ENCODE measurements around the gene AMIGO2. TPM values are rescaled to one million over a fixed set of nuclear protein-coding genes. Genes with fewer than 3 reads are reported as not detected.

AMIGO2 gene
- total and polyA plus RNA-seq, 2 experiments from 2014 or later, result 1.8 to 3.8 TPM

DNA sequence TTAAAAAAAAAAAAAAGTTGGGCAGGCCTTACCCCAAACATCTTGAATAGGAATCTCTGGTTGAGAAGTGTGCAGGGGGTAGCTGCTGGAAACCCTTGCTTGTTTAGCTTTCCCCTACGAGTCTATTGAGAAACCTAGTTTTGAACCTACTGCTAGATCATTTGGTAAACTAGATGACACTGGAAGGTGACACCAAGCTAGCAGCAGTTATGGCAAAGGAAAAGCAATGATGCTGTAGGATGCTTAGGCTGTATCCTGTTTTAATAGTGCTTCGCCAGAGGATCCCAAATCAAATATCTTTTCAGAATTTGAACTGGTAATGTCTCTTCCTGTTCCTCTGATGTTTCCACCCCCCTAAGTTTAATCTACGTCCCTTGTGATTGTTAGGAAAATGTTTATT is 5.8 kb downstream of the AMIGO2 start:
- H3K9me3 Mint-ChIP-seq, result no peaks in the 10 kb centered on the region
- Histone ChIP-seq H3K79me2 (replicated peaks; ENCODE audit: insufficient read depth) (no peaks in the 10 kb centered on the region), H3K27me3 (ENCODE audit: insufficient read depth) (peaks cover 19% of the 10 kb centered on the region), H3K36me3 (ENCODE audit: insufficient read depth) (no peaks in the 10 kb centered on the region), H3K27ac (ENCODE audit: low read depth) (no peak overlapping the region), H3K4me3 (no peak overlapping the region), H2AFZ (no peak overlapping the region), H3K4me1 (ENCODE audit: insufficient read depth) (0 out of 2 replicates have a peak, but pooled peaks cover 4% of the 10 kb centered on the region), H3F3A (replicated peaks; ENCODE audit: low read depth) (no peaks in the 10 kb centered on the region), H4K20me1 (replicated peaks; ENCODE audit: insufficient read depth) (no peaks in the 10 kb centered on the region), H3K4me2 (no peak overlapping the region), H3K9me2 (ENCODE audit: insufficient read depth) (no peaks in the 10 kb centered on the region)
- H3K27me3 Mint-ChIP-seq (ENCODE audit: insufficient read depth, low read depth, poor library complexity), result peaks cover 7% of the 10 kb centered on the region
- H3K4me3 Mint-ChIP-seq, result no peak overlapping the region
- TF ChIP-seq, protein P1, sequence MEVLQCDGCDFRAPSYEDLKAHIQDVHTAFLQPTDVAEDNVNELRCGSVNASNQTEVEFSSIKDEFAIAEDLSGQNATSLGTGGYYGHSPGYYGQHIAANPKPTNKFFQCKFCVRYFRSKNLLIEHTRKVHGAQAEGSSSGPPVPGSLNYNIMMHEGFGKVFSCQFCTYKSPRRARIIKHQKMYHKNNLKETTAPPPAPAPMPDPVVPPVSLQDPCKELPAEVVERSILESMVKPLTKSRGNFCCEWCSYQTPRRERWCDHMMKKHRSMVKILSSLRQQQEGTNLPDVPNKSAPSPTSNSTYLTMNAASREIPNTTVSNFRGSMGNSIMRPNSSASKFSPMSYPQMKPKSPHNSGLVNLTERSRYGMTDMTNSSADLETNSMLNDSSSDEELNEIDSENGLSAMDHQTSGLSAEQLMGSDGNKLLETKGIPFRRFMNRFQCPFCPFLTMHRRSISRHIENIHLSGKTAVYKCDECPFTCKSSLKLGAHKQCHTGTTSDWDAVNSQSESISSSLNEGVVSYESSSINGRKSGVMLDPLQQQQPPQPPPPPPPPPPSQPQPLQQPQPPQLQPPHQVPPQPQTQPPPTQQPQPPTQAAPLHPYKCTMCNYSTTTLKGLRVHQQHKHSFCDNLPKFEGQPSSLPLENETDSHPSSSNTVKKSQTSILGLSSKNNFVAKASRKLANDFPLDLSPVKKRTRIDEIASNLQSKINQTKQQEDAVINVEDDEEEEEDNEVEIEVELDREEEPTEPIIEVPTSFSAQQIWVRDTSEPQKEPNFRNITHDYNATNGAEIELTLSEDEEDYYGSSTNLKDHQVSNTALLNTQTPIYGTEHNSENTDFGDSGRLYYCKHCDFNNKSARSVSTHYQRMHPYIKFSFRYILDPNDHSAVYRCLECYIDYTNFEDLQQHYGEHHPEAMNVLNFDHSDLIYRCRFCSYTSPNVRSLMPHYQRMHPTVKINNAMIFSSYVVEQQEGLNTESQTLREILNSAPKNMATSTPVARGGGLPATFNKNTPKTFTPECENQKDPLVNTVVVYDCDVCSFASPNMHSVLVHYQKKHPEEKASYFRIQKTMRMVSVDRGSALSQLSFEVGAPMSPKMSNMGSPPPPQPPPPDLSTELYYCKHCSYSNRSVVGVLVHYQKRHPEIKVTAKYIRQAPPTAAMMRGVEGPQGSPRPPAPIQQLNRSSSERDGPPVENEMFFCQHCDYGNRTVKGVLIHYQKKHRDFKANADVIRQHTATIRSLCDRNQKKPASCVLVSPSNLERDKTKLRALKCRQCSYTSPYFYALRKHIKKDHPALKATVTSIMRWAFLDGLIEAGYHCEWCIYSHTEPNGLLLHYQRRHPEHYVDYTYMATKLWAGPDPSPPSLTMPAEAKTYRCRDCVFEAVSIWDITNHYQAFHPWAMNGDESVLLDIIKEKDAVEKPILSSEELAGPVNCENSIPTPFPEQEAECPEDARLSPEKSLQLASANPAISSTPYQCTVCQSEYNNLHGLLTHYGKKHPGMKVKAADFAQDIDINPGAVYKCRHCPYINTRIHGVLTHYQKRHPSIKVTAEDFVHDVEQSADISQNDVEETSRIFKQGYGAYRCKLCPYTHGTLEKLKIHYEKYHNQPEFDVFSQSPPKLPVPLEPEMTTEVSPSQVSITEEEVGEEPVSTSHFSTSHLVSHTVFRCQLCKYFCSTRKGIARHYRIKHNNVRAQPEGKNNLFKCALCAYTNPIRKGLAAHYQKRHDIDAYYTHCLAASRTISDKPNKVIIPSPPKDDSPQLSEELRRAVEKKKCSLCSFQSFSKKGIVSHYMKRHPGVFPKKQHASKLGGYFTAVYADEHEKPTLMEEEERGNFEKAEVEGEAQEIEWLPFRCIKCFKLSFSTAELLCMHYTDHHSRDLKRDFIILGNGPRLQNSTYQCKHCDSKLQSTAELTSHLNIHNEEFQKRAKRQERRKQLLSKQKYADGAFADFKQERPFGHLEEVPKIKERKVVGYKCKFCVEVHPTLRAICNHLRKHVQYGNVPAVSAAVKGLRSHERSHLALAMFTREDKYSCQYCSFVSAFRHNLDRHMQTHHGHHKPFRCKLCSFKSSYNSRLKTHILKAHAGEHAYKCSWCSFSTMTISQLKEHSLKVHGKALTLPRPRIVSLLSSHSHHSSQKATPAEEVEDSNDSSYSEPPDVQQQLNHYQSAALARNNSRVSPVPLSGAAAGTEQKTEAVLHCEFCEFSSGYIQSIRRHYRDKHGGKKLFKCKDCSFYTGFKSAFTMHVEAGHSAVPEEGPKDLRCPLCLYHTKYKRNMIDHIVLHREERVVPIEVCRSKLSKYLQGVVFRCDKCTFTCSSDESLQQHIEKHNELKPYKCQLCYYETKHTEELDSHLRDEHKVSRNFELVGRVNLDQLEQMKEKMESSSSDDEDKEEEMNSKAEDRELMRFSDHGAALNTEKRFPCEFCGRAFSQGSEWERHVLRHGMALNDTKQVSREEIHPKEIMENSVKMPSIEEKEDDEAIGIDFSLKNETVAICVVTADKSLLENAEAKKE (CRISPR knock-in tag; IDR thresholded peaks at IDR 0.05), result no peak
- TF ChIP-seq NANOG (IDR thresholded peaks at IDR 0.05; ENCODE audit: borderline replicate concordance), result no peak
- TF ChIP-seq, protein P2, sequence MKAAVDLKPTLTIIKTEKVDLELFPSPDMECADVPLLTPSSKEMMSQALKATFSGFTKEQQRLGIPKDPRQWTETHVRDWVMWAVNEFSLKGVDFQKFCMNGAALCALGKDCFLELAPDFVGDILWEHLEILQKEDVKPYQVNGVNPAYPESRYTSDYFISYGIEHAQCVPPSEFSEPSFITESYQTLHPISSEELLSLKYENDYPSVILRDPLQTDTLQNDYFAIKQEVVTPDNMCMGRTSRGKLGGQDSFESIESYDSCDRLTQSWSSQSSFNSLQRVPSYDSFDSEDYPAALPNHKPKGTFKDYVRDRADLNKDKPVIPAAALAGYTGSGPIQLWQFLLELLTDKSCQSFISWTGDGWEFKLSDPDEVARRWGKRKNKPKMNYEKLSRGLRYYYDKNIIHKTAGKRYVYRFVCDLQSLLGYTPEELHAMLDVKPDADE (IDR thresholded peaks at IDR 0.05), result no peak
- no peak for TF ChIP-seq POLR2AphosphoS5 (IDR thresholded peaks at IDR 0.05; ENCODE audit: low read depth)
- no peak for TF ChIP-seq EZH2phosphoT487 (IDR thresholded peaks at IDR 0.05; ENCODE audit: unreplicated experiment)
- no peak for TF ChIP-seq JUNB (IDR thresholded peaks at IDR 0.05; ENCODE audit: unreplicated experiment)
- no peak for TF ChIP-seq REST (IDR thresholded peaks at IDR 0.05; ENCODE audit: unreplicated experiment)
- TF ChIP-seq STAT1 (IDR thresholded peaks at IDR 0.05; ENCODE audit: unreplicated experiment), result no peak
- no peak for TF ChIP-seq EZH2 (IDR thresholded peaks at IDR 0.05; ENCODE audit: low read depth, unreplicated experiment)
- DNase-seq (ENCODE audit: low spot score) (no peak), ATAC-seq (no peak)
- H3K4me1 Mint-ChIP-seq, result peaks cover 19% of the 10 kb centered on the region
- H3K36me3 Mint-ChIP-seq (ENCODE audit: low read depth), result no peaks in the 10 kb centered on the region
- no peak overlapping the region for H3K27ac Mint-ChIP-seq
